UCSD-AML1 (cell line): ENCODE data around the gene SIDT2.
A peak's percentile ranks its signal among the peaks of the same experiment; 100 is the strongest.

Source experiments
- DNase-seq: peaks from one replicate; lab custom pipeline; 2025; ENCODE audit not compliant: unreplicated experiment; lab: John Stamatoyannopoulos, UW

Gene SIDT2

GRCh38 chr11:117220568-117220967 lies 42.0 kb downstream of the SIDT2 start:
- no peak for DNase-seq

- DNase-seq: no peak
Measured at GRCh38 chr11:117220999-117221774, 42.6 kb downstream of the SIDT2 start.

- no peak for DNase-seq
Measured at GRCh38 chr11:117221775-117222517, 43.4 kb downstream of the SIDT2 start.

- DNase-seq: no peak
Measured at GRCh38 chr11:117222991-117223740, 44.6 kb downstream of the SIDT2 start.

- no peak for DNase-seq
Measured at GRCh38 chr11:117223741-117224689, 45.5 kb downstream of the SIDT2 start.

- DNase-seq: no peak
Measured at GRCh38 chr11:117225553-117226170, 47.1 kb downstream of the SIDT2 start.

- peak; percentile 39 for DNase-seq
Measured at GRCh38 chr11:117226388-117227385, 48.1 kb downstream of the SIDT2 start.

GRCh38 chr11:117228091-117228490 lies 49.5 kb downstream of the SIDT2 start:
- DNase-seq: no peak

- no peak for DNase-seq
Measured at GRCh38 chr11:117229411-117229810, 50.9 kb downstream of the SIDT2 start.

GRCh38 chr11:117229931-117230285 lies 51.4 kb downstream of the SIDT2 start:
- no peak for DNase-seq

- no peak for DNase-seq
Measured at GRCh38 chr11:117230286-117230961, 51.9 kb downstream of the SIDT2 start.

GRCh38 chr11:117230999-117231841 lies 52.7 kb downstream of the SIDT2 start:
- no peak for DNase-seq

- no peak for DNase-seq
Measured at GRCh38 chr11:117231842-117232091, 53.2 kb downstream of the SIDT2 start, which contains the start of gene PCSK7. PCSK7 (minus strand) TSS chr11:117232073; CDS start chr11:117229844, 2,229 bp downstream.

- DNase-seq: peak; percentile 89
Measured at GRCh38 chr11:117232092-117232878, 53.7 kb downstream of the SIDT2 start, which contains the start of gene RNF214. RNF214 (plus strand) TSS chr11:117232671; CDS start chr11:117234273, 1,602 bp downstream.

GRCh38 chr11:117232911-117233409 lies 54.4 kb downstream of the SIDT2 start:
- DNase-seq: peak; percentile 24

- no peak for DNase-seq
Measured at GRCh38 chr11:117238221-117238620, 59.7 kb downstream of the SIDT2 start.

- DNase-seq: no peak
Measured at GRCh38 chr11:117239295-117239694, 60.8 kb downstream of the SIDT2 start.
